Activated T-helper 2 cell treated with anti-CD3 and anti-CD28 coated beads, Interferon-gamma antibody, Interleukin-2, Interleukin-4, amounts not matched to agents 10 μg/mL and 5 μg/mL and 100 μg/mL, durations not matched to agents 14 hours and 24 hours and 36 hours (primary cell): ENCODE measurements around the gene RPS13. TPM values are rescaled to one million over a fixed set of nuclear protein-coding genes. Genes with fewer than 3 reads are reported as not detected.
"Not testable (repeated sequence)": the region's sequence is repeated elsewhere in the genome, so short reads cannot be mapped to it uniquely, and the experiment has no call there.

ENCODE experiments used
- DNase-seq: peaks from one replicate; pipeline ENCODE4 v3.0.0; 2021; ENCODE audit warnings: low spot score
- H3K27ac Mint-ChIP-seq: one replicate; pipeline ENCODE4 v1.8.0; 2021; ENCODE audit warnings: mixed read lengths
- H3K27me3 Mint-ChIP-seq: one replicate; pipeline ENCODE4 v1.8.0; 2021; ENCODE audit warnings: low read depth, mixed read lengths
- H3K36me3 Mint-ChIP-seq: one replicate; pipeline ENCODE4 v1.8.0; 2021; ENCODE audit warnings: low read depth, mixed read lengths
- H3K4me1 Mint-ChIP-seq: one replicate; pipeline ENCODE4 v1.8.0; 2021; ENCODE audit warnings: low read depth, mixed read lengths
- H3K4me3 Mint-ChIP-seq: one replicate; pipeline ENCODE4 v1.8.0; 2021; ENCODE audit warnings: low read depth, mild to moderate bottlenecking, moderate library complexity, mixed read lengths
- H3K9me3 Mint-ChIP-seq: one replicate; pipeline ENCODE4 v1.8.0; 2021; ENCODE audit warnings: mixed read lengths
- intact Hi-C: fragments of 100-400 bp; cut with micrococcal nuclease; formaldehyde crosslinking; loops from one replicate; pipeline ENCODE4 v1.15.1; 2023
- total RNA-seq: library from RNA; stranded (reverse); gene quantifications from 2 replicates; pipeline ENCODE4 v1.2.3, GENCODE V29; 2022

Gene RPS13
- total RNA-seq = 1,360 and 1,371 TPM in 2 replicates

GRCh38 chr11:17077520-17078401, at the start of gene RPS13:
Gene RPS13, minus strand, starts transcription at chr11:17077667. Its CDS starts 26 bp downstream, at chr11:17077641.
- DNase-seq = peak; percentile 95
- intact Hi-C loops = loop anchor here (1.0 to 10.0 kb wide), 5 partner anchors 131 to 935 kb away; partner anchors contain the start of genes C11orf58 and SERGEF
- H3K27me3 Mint-ChIP-seq = no peaks in the 10 kb centered on the region
- H3K4me1 Mint-ChIP-seq = peaks cover 36% of the 10 kb centered on the region
- peaks cover 60% of the 10 kb centered on the region for H3K36me3 Mint-ChIP-seq
- peak within 1 kb of the TSS; percentile 100 for H3K4me3 Mint-ChIP-seq
- peak within 1 kb of the TSS; percentile 97 for H3K27ac Mint-ChIP-seq
- H3K9me3 Mint-ChIP-seq = no peaks in the 10 kb centered on the region

DNA sequence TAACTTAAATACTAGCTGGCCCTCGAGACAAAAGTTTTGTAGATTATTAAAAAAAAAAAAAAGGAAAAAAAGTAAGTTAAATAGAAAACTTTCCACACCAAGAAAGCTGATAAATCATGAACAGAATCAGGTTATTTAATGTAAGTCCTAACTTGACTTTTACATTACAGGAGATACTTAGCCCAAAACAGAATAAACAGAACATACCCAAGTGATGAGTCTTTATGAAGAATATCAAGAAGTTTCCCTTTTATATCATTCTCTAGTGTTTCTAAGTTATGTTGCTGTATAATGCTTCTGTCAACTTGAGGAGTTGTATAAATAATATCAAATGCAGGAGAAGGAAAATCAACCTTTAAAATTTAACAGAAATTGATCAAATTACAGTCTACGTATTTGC, 44.5 kb upstream of the RPS13 start:
- H3K4me3 Mint-ChIP-seq = no peak overlapping the region
- no peaks in the 10 kb centered on the region for H3K27me3 Mint-ChIP-seq
- H3K27ac Mint-ChIP-seq = no peak overlapping the region
- peaks cover 11% of the 10 kb centered on the region for H3K36me3 Mint-ChIP-seq
- DNase-seq = no peak
- H3K4me1 Mint-ChIP-seq = no peaks in the 10 kb centered on the region
- intact Hi-C loops = no loop called here
- H3K9me3 Mint-ChIP-seq = no peaks in the 10 kb centered on the region

DNA sequence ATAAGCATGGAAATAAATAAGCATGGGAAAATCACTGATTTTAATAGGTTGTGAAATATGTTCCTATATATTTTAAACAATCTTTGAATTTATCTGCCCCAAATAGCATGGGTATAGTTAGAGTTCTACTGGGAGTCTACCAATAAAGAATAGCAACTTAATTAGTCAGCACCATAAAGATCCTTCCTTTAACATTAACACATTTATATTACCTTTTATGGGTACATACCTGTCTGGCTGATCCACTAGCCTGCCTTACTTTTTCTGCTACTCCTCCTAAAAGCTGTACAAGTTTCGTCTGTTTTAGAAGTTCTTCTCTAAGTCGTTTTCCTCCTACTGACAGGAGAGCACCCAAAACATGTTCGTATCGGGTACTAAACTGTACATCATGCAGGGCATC, 39.8 kb upstream of the RPS13 start:
- no peak overlapping the region for H3K4me3 Mint-ChIP-seq

GRCh38 chr11:17116117-17116516, 38.6 kb upstream of the RPS13 start:
- Mint-ChIP-seq H3K27me3 (no peaks in the 10 kb centered on the region), H3K4me1 (peaks cover 3% of the 10 kb centered on the region), H3K27ac (no peak overlapping the region), H3K4me3 (no peak overlapping the region), H3K9me3 (no peaks in the 10 kb centered on the region), H3K36me3 (peaks cover 28% of the 10 kb centered on the region)
- DNase-seq = no peak
- intact Hi-C loops = no loop called here

More for the DNA sequence above, 39.8 kb upstream of the RPS13 start:
- peaks cover 3% of the 10 kb centered on the region for H3K4me1 Mint-ChIP-seq
- H3K27ac Mint-ChIP-seq = no peak overlapping the region
- H3K27me3 Mint-ChIP-seq = no peaks in the 10 kb centered on the region
- intact Hi-C loops = no loop called here
- H3K9me3 Mint-ChIP-seq = no peaks in the 10 kb centered on the region
- peaks cover 28% of the 10 kb centered on the region for H3K36me3 Mint-ChIP-seq
- DNase-seq = no peak

DNA sequence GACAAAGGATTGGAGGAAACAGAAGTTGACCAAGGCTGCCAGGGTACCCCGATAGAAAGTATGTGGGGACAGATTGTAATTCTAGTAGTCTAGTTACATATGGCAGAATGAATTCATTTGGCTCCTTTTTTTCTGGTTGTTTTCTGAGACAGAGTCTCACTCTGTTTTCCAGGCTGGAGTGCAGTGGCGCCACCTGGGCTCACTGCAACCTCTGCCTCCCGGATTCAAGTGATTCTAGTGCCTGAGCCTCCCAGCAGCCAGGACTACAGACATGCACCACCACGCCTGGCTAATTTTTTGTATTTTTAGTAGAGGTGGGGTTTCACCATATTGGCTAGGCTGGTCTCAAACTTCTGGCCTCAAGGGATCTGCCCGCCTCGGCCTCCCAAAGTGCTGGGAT, 30.3 kb upstream of the RPS13 start:
- H3K27me3 Mint-ChIP-seq, DNase-seq, H3K9me3 Mint-ChIP-seq, H3K27ac Mint-ChIP-seq, H3K4me1 Mint-ChIP-seq, H3K4me3 Mint-ChIP-seq, intact Hi-C loops: not testable (repeated sequence)
- peaks cover 27% of the 10 kb centered on the region for H3K36me3 Mint-ChIP-seq

- Mint-ChIP-seq H3K36me3 (peaks cover 27% of the 10 kb centered on the region), H3K27ac (peak overlapping the region; percentile 26)
- intact Hi-C loops, H3K27me3 Mint-ChIP-seq, H3K4me3 Mint-ChIP-seq, H3K4me1 Mint-ChIP-seq, DNase-seq, H3K9me3 Mint-ChIP-seq: not testable (repeated sequence)
Observed at GRCh38 chr11:17105404-17106040, 28.1 kb upstream of the RPS13 start.

- Mint-ChIP-seq H3K9me3 (no peaks in the 10 kb centered on the region), H3K27me3 (no peaks in the 10 kb centered on the region), H3K27ac (no peak overlapping the region), H3K4me3 (no peak overlapping the region), H3K36me3 (peaks cover 36% of the 10 kb centered on the region), H3K4me1 (peaks cover 2% of the 10 kb centered on the region)
- DNase-seq = no peak
- intact Hi-C loops = no loop called here
Observed at GRCh38 chr11:17102462-17102861, 25.0 kb upstream of the RPS13 start.

DNA sequence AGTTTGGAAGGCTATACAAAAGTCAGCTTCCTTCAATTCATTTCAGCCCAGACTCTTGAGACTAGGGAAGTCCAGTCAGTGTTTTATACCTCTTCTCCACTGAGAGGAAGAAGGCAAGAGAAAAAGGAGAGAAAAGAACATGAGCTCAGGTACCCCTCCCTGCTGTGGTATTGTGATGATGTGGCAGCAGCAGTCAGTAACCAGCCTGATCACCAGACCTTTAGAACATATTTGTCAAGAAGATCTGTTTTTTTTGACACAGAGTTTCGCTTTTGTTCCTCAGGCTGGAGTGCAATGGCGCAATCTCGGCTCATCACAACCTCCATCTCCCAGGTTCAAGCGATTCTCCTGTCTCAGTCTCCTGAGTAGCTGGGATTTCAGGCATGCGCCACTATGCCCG, 21.2 kb upstream of the RPS13 start:
- H3K36me3 Mint-ChIP-seq = peaks cover 40% of the 10 kb centered on the region
- H3K4me3 Mint-ChIP-seq = no peak overlapping the region
- H3K9me3 Mint-ChIP-seq = no peaks in the 10 kb centered on the region
- no peak overlapping the region for H3K27ac Mint-ChIP-seq
- no peaks in the 10 kb centered on the region for H3K4me1 Mint-ChIP-seq
- H3K27me3 Mint-ChIP-seq = no peaks in the 10 kb centered on the region
- intact Hi-C loops = no loop called here
- no peak for DNase-seq

DNA sequence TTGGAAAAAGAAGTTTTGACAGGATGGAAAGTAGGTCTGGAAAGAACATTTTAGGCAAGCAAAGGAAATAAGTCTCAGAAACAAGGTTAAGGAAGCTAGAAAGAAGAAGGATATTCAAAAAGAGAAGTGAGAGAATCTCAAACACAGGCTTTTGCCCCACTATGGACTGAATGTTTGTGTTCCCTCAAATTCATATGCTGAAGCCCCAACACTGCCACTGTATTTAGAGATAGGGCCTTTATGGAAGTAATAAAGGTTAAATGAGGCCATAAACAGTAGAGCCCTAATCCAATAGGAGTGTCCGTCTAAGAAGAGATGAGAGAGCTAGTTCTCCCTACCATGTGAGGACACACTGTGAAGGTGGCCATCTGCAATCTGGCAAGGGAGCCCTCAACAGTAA, 20.6 kb upstream of the RPS13 start:
- no peaks in the 10 kb centered on the region for H3K4me1 Mint-ChIP-seq
- DNase-seq = no peak
- no peaks in the 10 kb centered on the region for H3K27me3 Mint-ChIP-seq
- H3K27ac Mint-ChIP-seq = no peak overlapping the region
- intact Hi-C loops = no loop called here
- H3K4me3 Mint-ChIP-seq = no peak overlapping the region
- H3K9me3 Mint-ChIP-seq = no peaks in the 10 kb centered on the region
- H3K36me3 Mint-ChIP-seq = peaks cover 37% of the 10 kb centered on the region

- H3K36me3 Mint-ChIP-seq = peaks cover 12% of the 10 kb centered on the region
- intact Hi-C loops, H3K9me3 Mint-ChIP-seq, H3K4me3 Mint-ChIP-seq, H3K27me3 Mint-ChIP-seq, H3K27ac Mint-ChIP-seq, DNase-seq, H3K4me1 Mint-ChIP-seq: not testable (repeated sequence)
Observed at GRCh38 chr11:17085976-17086375, 8.5 kb upstream of the RPS13 start.

DNA sequence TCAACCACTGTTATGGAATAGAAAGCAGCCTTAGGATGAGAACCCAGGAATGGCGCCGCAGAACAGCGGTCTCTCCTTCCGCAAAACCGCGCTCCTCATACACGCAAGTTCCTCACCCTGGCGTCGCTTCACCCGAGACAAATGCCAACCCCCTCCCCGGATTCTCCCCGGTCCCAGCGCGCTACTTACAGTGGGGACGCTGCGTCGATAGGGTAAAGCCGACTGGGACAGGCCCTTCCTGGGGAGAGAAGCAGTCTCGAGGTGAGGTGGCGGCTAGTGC, 287 bp downstream of the RPS13 start:
- intact Hi-C loops = loop anchor here (1.0 to 10.0 kb wide), 5 partner anchors 131 to 935 kb away; partner anchors contain the start of genes C11orf58 and SERGEF
- Mint-ChIP-seq H3K4me1 (peaks cover 36% of the 10 kb centered on the region), H3K9me3 (no peaks in the 10 kb centered on the region), H3K27ac (peak overlapping the region; percentile 97), H3K27me3 (no peaks in the 10 kb centered on the region), H3K4me3 (peak overlapping the region; percentile 100), H3K36me3 (peaks cover 64% of the 10 kb centered on the region)
- no peak for DNase-seq

DNA sequence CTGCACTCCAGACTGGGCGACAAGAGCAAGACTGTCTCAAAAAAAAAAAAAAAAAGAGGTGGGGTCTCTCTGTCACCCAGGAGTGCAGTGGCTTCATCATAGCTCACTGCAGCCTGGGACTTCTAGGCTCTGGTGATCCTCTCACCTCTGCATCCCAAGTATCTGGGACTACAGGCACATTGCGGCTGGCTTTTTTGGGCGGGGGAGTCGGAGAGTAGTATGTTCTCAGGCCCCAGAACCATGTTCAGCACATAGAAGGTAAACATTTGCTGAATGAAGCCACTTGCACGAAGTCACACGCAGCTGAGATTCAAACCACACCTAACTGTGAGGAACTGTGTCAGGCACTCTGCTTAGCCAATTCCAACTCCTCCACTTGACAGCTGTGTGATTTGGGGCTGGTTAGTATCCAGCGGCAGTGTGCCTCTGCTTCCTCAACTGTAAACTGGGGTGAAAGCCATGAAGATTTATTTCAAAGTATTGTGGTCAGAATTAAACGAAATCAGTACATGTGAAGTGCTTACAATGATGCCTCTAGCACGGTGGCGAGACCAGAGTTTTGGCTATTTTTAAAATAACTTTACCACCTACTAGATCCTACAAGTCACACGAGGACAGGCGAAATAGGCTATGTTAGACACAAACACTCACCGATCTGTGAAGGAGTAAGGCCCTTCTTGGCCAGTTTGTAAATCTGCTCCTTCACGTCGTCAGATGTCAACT, 789 bp downstream of the RPS13 start:
- H3K27me3 Mint-ChIP-seq = no peaks in the 10 kb centered on the region
- peaks cover 65% of the 10 kb centered on the region for H3K36me3 Mint-ChIP-seq
- DNase-seq = no peak
- peaks cover 36% of the 10 kb centered on the region for H3K4me1 Mint-ChIP-seq
- intact Hi-C loops = loop anchor here (1.0 to 10.0 kb wide), 5 partner anchors 132 to 936 kb away; partner anchors contain the start of genes C11orf58 and SERGEF
- no peaks in the 10 kb centered on the region for H3K9me3 Mint-ChIP-seq
- H3K4me3 Mint-ChIP-seq = peak overlapping the region; percentile 100
- peak overlapping the region; percentile 97 for H3K27ac Mint-ChIP-seq
